Activated naive CD8-positive, alpha-beta T cell treated with anti-CD3 and anti-CD28 coated beads, Interleukin-2, amount 10 ng/mL, durations not matched to agents 7 days and 5 days (primary cell): Measurements from ENCODE around the gene USP13. TPM values are rescaled to one million over a fixed set of nuclear protein-coding genes. Genes with fewer than 3 reads are reported as not detected.

ENCODE experiments used
- ATAC-seq: fragments of 150-1000 bp; cut with Tn5 transposase; one replicate; pipeline ENCODE4 v1.10.0; 2021; ENCODE audit warnings: low read depth, moderate library complexity
- POLR2A ChIA-PET: fragments of 350-600 bp; sonication (Branson Sonifier 250); formaldehyde crosslinking; loops from one replicate; lab custom pipeline; 2021; ENCODE audit warnings: antibody characterized with exemption; lab: Charles Lee
- DNase-seq: peaks from one replicate; pipeline ENCODE4 v3.0.0; 2021
- H3K27ac Mint-ChIP-seq: one replicate; pipeline ENCODE4 v1.8.0; 2022; ENCODE audit warnings: mild to moderate bottlenecking, mixed read lengths
- H3K27me3 Mint-ChIP-seq: one replicate; pipeline ENCODE4 v1.8.0; 2022; ENCODE audit warnings: mild to moderate bottlenecking, moderate library complexity, mixed read lengths
- H3K36me3 Mint-ChIP-seq: one replicate; pipeline ENCODE4 v1.8.0; 2021; ENCODE audit warnings: mild to moderate bottlenecking, mixed read lengths
- H3K4me1 Mint-ChIP-seq: one replicate; pipeline ENCODE4 v1.8.0; 2021; ENCODE audit warnings: mixed read lengths
- H3K4me3 Mint-ChIP-seq: one replicate; pipeline ENCODE4 v1.8.0; 2022; ENCODE audit warnings: mild to moderate bottlenecking, moderate library complexity, mixed read lengths
- H3K9me3 Mint-ChIP-seq: one replicate; pipeline ENCODE4 v1.8.0; 2021; ENCODE audit warnings: mixed read lengths
- total RNA-seq, 2 experiments: library from RNA; stranded (reverse); gene quantifications; one replicate each; pipeline ENCODE4 v1.2.3, GENCODE V29; 2021

The USP13 gene
- total RNA-seq, 2 experiments from 2014 or later, result 7.1 to 8.4 TPM

GRCh38 chr3:179716811-179717210 lies 64.0 kb downstream of the USP13 start:
- Mint-ChIP-seq H3K4me3 (no peak overlapping the region), H3K36me3 (peaks cover 3% of the 10 kb centered on the region), H3K27ac (no peak overlapping the region), H3K4me1 (no peaks in the 10 kb centered on the region), H3K9me3 (no peaks in the 10 kb centered on the region), H3K27me3 (no peaks in the 10 kb centered on the region)
- POLR2A ChIA-PET, result no interaction called here
- ATAC-seq (no peak), DNase-seq (no peak)

DNA sequence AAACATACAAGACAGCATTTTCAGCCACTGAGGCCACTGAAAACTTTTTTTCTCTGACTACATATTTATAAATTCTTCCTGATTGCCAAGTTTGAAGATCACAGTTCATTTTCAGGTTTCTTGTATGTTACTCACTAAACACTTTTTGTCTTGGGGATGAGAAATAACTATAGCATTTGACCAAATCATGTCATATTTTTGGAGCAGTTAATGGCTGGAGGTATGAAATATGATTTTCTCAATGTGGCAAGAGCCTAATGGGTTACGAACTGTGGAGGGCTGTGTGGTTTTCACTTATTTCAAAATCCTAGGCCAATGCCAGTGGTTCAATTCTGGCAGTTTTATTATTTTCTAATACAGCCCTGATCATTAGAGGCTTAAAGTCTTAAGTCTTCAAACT lies 64.4 kb downstream of the USP13 start:
- Mint-ChIP-seq H3K27ac (no peak overlapping the region), H3K27me3 (no peaks in the 10 kb centered on the region), H3K4me3 (no peak overlapping the region), H3K36me3 (peaks cover 4% of the 10 kb centered on the region), H3K4me1 (no peaks in the 10 kb centered on the region), H3K9me3 (no peaks in the 10 kb centered on the region)
- POLR2A ChIA-PET, result no interaction called here
- ATAC-seq (no peak), DNase-seq (no peak)

- no peaks in the 10 kb centered on the region for H3K9me3 Mint-ChIP-seq
- H3K4me1 Mint-ChIP-seq, result no peaks in the 10 kb centered on the region
- peaks cover 7% of the 10 kb centered on the region for H3K36me3 Mint-ChIP-seq
- H3K27ac Mint-ChIP-seq, result no peak overlapping the region
- POLR2A ChIA-PET, result no interaction called here
- ATAC-seq, result no peak
- DNase-seq, result no peak
- H3K4me3 Mint-ChIP-seq, result no peak overlapping the region
- no peaks in the 10 kb centered on the region for H3K27me3 Mint-ChIP-seq
These were observed 66.4 kb downstream of the USP13 start for GRCh38 chr3:179719048-179719734.

- POLR2A ChIA-PET, result no interaction called here
- H3K27ac Mint-ChIP-seq, result no peak overlapping the region
- DNase-seq, result no peak
- H3K4me1 Mint-ChIP-seq, result no peaks in the 10 kb centered on the region
- ATAC-seq, result no peak
- no peak overlapping the region for H3K4me3 Mint-ChIP-seq
- no peaks in the 10 kb centered on the region for H3K27me3 Mint-ChIP-seq
- H3K36me3 Mint-ChIP-seq, result peaks cover 8% of the 10 kb centered on the region
- no peaks in the 10 kb centered on the region for H3K9me3 Mint-ChIP-seq
These were observed 67.4 kb downstream of the USP13 start for GRCh38 chr3:179720196-179720595.

GRCh38 chr3:179723617-179724016 lies 70.8 kb downstream of the USP13 start:
- Mint-ChIP-seq H3K36me3 (peaks cover 10% of the 10 kb centered on the region), H3K27me3 (no peaks in the 10 kb centered on the region)
- no peak for ATAC-seq

DNA sequence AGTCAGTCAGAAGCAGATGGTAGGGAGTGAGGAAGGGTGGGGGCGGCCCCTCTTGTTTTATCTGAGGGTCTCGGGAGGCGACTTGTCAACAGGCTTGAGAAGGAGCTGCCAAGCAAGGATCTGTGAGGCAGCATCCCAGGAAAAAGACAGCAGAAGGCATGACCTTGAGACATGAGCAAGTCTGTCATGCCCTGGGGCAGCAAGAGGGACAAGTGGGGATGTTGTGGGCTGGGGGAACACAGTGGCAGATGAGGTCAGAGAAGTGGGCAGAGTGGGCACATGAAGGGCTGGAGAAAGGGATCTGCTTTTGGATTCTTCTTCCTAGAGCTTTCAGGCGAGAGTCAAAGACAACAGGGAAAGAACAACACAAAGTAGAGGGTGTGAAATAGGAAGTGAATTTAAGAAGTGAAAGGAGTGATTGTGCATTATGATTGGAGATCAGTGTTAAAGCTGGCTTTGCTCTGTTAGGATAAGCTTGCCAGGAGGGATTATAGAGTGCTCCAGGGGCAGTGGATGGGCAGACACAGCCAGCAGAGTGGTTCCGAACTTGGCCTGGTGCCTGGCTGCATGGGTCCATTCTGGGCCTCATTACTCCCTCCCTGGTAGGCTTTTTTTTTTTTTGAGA lies 73.3 kb downstream of the USP13 start:
- H3K4me1 Mint-ChIP-seq, result no peaks in the 10 kb centered on the region
- H3K9me3 Mint-ChIP-seq, result no peaks in the 10 kb centered on the region
- no peak for DNase-seq
- POLR2A ChIA-PET, result no interaction called here
- H3K27ac Mint-ChIP-seq, result no peak overlapping the region
- H3K4me3 Mint-ChIP-seq, result no peak overlapping the region
- no peak for ATAC-seq
- H3K36me3 Mint-ChIP-seq, result peaks cover 10% of the 10 kb centered on the region
- H3K27me3 Mint-ChIP-seq, result no peaks in the 10 kb centered on the region

More at GRCh38 chr3:179723617-179724016, 70.8 kb downstream of the USP13 start:
- Mint-ChIP-seq H3K27ac (no peak overlapping the region), H3K4me3 (no peak overlapping the region), H3K9me3 (no peaks in the 10 kb centered on the region), H3K4me1 (no peaks in the 10 kb centered on the region)
- POLR2A ChIA-PET, result no interaction called here
- DNase-seq, result no peak

DNA sequence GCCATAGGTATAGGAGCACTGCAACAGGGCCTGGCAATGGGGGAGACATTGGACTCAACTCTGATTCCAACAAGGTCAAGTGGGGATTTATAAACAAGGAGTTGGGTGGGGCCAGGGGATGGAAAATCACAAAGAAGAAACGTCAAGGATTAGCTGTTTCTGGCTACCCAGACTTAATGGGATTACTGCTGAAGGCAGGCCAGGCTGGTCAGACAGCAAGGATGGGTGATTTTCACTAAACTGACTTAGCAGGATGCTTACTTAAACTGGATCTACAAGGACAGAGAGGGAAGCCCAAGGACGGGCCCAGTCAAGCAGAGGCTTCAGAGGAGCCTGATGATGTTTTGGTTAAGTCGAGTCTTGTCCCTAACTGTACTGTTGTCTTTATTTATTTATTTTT lies 76.2 kb downstream of the USP13 start:
- H3K27ac Mint-ChIP-seq, result no peak overlapping the region
- no peaks in the 10 kb centered on the region for H3K27me3 Mint-ChIP-seq
- no peak overlapping the region for H3K4me3 Mint-ChIP-seq
- POLR2A ChIA-PET, result no interaction called here
- DNase-seq (no peak), ATAC-seq (no peak)
- no peaks in the 10 kb centered on the region for H3K4me1 Mint-ChIP-seq
- peaks cover 5% of the 10 kb centered on the region for H3K36me3 Mint-ChIP-seq
- no peaks in the 10 kb centered on the region for H3K9me3 Mint-ChIP-seq

GRCh38 chr3:179729981-179730380 lies 77.1 kb downstream of the USP13 start:
- no peak overlapping the region for H3K27ac Mint-ChIP-seq
- no peak overlapping the region for H3K4me3 Mint-ChIP-seq
- H3K9me3 Mint-ChIP-seq, result no peaks in the 10 kb centered on the region
- DNase-seq, result no peak
- no peaks in the 10 kb centered on the region for H3K4me1 Mint-ChIP-seq
- no peaks in the 10 kb centered on the region for H3K27me3 Mint-ChIP-seq
- no peak for ATAC-seq
- H3K36me3 Mint-ChIP-seq, result peaks cover 5% of the 10 kb centered on the region
- POLR2A ChIA-PET, result no interaction called here

DNA sequence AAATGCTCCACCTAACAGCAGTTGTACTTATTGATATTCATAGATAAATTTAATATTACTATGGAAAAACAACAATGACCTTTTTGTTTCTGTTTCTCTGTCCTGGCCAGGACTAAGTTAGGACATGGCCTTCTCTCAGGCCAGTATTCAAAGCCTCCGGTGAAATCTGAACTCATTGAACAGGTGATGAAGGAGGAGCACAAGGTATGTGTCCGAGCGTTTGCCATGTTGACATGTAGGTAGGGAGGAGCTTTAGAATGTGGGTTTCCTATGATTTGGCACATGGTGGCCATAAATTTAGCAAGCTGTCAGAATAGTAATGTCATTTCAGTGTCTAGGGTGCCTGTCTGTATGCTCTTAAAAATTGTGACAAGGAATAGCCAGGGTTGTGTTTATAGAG lies 77.7 kb downstream of the USP13 start:
- Mint-ChIP-seq H3K27me3 (no peaks in the 10 kb centered on the region), H3K4me1 (no peaks in the 10 kb centered on the region), H3K4me3 (no peak overlapping the region), H3K36me3 (peaks cover 3% of the 10 kb centered on the region), H3K9me3 (no peaks in the 10 kb centered on the region), H3K27ac (no peak overlapping the region)
- DNase-seq (no peak), ATAC-seq (no peak)
- POLR2A ChIA-PET, result no interaction called here

GRCh38 chr3:179731544-179731943 lies 78.7 kb downstream of the USP13 start:
- H3K27me3 Mint-ChIP-seq, result no peaks in the 10 kb centered on the region
- no peak overlapping the region for H3K4me3 Mint-ChIP-seq
- no peaks in the 10 kb centered on the region for H3K9me3 Mint-ChIP-seq
- peaks cover 1% of the 10 kb centered on the region for H3K36me3 Mint-ChIP-seq
- no peak overlapping the region for H3K27ac Mint-ChIP-seq
- DNase-seq (no peak), ATAC-seq (no peak)
- POLR2A ChIA-PET, result no interaction called here
- H3K4me1 Mint-ChIP-seq, result no peaks in the 10 kb centered on the region

GRCh38 chr3:179732661-179733348 lies 80.0 kb downstream of the USP13 start:
- POLR2A ChIA-PET, result no interaction called here
- Mint-ChIP-seq H3K4me3 (no peak overlapping the region), H3K36me3 (peaks cover 1% of the 10 kb centered on the region), H3K27me3 (no peaks in the 10 kb centered on the region), H3K4me1 (no peaks in the 10 kb centered on the region), H3K27ac (no peak overlapping the region), H3K9me3 (no peaks in the 10 kb centered on the region)
- no peak for DNase-seq
- no peak for ATAC-seq

- POLR2A ChIA-PET, result no interaction called here
- peaks cover 1% of the 10 kb centered on the region for H3K36me3 Mint-ChIP-seq
- no peak overlapping the region for H3K27ac Mint-ChIP-seq
- no peak for ATAC-seq
- no peak overlapping the region for H3K4me3 Mint-ChIP-seq
- H3K27me3 Mint-ChIP-seq, result no peaks in the 10 kb centered on the region
- H3K4me1 Mint-ChIP-seq, result no peaks in the 10 kb centered on the region
- H3K9me3 Mint-ChIP-seq, result no peaks in the 10 kb centered on the region
- DNase-seq, result no peak
These were observed 81.0 kb downstream of the USP13 start for GRCh38 chr3:179733797-179734196.

GRCh38 chr3:179734497-179735281 lies 81.8 kb downstream of the USP13 start:
- ATAC-seq (no peak), DNase-seq (no peak)
- Mint-ChIP-seq H3K27ac (no peak overlapping the region), H3K36me3 (peaks cover 1% of the 10 kb centered on the region), H3K27me3 (no peaks in the 10 kb centered on the region), H3K4me1 (no peaks in the 10 kb centered on the region), H3K9me3 (no peaks in the 10 kb centered on the region), H3K4me3 (no peak overlapping the region)
- POLR2A ChIA-PET, result no interaction called here
